GM08714 (cell line): Measurements from ENCODE around the gene TMEM235.
"Not testable (repeated sequence)": the region's sequence is repeated elsewhere in the genome, so short reads cannot be mapped to it uniquely, and the experiment has no call there.

Experiments used
- H3K4me3 ChIP-seq: fragments of 200-500 bp; sonication (Bioruptor generic); 2 replicates; pipeline ENCODE4 v1.5.1; 2014; ENCODE audit warnings: mild to moderate bottlenecking, low read length, inconsistent platforms
- ZNF274 ChIP-seq: IDR thresholded peaks from 2 replicates; pipeline ENCODE4 v1.6.1; 2012; ENCODE audit warnings: mild to moderate bottlenecking, low read depth, low read length

Gene TMEM235

DNA sequence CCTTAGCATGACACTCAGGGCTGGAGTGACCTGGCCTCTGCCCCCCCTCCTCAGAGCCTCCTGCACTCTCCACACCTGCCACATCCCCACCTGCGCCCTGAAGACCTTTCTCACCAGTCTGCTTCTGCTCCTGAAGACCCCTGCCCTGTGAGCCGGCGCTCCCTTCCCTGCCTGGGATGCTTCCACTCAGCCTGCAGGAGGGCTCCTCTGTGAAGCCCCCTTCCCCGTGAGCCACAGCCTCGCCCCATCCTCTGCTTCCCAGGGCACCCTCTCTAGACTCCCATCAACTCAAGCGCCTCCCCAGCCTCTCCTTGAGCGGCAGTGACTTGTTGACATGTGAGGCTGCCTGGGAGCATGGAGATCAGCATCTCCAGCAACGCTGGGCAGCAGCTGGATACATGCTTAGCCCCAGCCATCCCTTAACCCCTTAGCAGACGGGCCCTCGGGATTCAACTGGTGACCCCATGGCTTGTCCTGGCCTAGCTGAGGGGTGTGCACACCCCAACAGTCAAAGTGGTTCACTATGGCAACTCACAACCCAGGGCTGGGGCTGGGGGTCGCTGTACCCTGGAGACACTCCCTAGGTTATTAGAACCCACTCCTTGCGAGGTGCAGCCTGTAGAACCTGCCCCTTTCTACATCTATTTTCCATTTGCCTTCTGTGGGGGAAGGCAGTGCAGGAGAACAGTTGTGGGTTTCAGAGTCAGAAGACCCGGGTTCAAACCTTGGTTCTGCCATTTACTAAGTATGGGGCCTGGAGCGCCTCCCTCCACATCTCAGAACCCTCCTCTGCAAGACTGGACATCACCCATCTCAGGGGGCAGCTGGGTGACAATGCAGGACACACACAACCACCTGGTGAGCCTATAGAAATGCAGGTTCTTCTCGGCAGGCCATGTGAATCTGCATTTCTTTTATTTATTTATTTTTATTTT, 21.5 kb downstream of the TMEM235 start:
- no peak for TF ChIP-seq ZNF274
- H3K4me3 ChIP-seq: no peak overlapping the region

DNA sequence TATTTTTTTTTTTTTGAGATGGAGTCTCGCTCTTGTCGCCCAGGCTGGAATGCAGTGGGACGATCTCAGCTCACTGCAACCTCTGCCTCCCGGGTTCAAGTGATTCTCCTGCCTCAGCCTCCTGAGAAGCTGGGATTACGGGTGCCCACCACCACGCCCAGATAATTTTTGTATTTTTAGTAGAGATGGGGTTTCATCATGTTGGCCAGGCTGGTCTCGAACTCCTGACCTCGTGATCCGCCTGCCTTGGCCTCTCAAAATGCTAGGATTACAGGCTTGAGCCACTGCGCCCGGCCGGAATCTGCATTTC, 22.2 kb downstream of the TMEM235 start:
- not testable (repeated sequence) for H3K4me3 ChIP-seq

DNA sequence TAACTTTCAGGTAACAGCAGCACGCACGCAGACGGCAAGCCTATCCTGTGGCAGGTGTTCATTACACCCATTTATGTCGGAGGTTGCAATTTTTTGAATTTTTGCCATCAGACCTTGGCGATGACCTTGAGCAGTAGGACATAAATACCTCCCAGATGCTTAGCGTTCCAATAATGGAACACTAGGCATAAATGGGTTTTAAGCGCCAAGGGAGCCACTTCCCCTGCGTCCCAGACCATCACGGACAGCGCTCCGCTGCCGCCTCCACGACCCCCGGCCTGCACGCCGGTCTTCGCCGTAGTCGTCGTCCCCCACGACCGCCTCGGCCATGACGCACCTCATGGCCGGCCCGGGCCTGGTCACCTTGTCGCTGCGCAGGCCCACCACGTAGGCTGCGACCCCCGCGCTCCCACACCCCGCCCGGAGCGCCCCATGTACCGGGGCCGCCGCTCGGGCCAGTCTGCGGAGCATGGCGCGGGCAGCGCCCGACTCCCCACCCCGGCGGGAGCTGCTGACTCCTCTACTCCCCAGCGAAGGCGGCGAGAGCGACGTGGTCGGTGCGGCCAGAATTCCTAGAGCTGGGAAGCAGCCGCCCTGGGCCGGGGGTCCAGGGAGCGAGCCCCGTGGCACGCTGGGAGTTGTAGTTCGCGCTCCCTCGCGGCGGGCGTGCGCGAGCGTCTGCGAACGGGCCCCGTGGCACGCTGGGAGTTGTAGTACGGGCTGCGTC, 22.7 kb downstream of the TMEM235 start:
- no peak for TF ChIP-seq ZNF274
- peak overlapping the region; percentile 76 for H3K4me3 ChIP-seq

DNA sequence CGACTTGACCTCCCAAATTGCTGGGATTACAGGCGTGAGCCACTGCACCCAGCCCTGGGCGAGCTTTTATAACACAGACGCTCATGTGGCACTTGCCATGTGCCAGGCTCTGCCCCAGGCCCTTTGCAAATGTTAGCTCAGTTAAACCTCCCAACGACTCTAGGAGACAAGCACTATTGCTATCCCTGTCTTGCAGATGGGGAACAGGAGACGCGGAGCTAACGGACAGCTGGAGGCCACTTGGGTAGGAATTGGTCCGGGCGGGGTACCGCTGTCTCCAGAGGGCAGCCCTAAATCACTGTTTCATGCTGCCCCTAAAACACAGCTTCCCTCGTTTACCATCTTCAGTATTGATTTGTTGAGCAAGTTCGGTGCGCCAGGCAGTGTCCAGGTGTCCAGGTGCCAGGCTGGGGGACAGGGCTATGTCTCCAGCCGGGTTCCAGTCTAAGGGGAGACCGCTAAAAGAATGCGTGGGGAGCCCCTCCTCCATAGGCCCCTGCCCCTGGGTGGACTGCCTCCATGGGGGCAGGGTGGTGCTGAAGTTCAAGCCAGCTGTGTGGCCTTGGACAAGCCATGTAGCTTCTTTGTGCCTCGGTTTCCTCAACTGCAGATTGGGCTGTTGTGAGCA, 23.7 kb downstream of the TMEM235 start:
- TF ChIP-seq ZNF274: no peak
- no peak overlapping the region for H3K4me3 ChIP-seq

DNA sequence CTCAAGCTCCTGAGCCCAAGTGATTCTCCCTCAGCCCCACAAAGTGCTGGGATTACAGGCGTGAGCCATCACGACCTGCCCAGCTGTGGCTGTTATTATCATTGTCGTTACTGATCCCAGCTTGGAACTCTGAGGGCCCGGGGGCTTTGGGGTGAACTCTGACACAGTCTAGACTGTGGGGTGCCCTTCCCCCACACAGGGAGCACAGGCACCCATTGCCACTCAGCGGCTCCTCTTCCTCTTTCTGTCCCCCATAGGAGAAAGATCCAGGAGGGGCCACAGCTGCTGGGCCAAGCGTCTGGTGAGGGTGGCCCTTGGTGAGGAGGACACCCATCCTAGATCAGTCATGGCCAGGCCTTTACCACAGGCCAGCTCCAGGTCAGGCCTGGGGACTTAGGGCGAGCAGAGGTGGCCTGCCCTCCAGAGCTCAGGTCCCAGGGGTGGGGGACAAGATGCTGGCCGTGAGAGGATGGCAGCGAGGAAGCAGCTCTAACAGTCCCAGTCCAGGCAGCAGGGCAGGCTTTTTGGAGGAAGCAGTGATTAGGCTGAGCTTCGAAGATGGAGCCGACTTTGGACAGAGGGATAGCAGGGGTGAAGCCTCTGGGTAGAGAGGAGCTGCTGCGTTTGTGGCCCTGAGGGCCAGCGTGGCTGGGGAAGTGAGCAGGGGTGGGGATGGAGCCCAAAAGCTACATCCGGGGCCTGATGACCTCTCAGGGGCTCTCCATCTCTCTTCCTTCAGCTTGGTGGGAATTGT, 24.7 kb downstream of the TMEM235 start:
- no peak for TF ChIP-seq ZNF274
- no peak overlapping the region for H3K4me3 ChIP-seq

DNA sequence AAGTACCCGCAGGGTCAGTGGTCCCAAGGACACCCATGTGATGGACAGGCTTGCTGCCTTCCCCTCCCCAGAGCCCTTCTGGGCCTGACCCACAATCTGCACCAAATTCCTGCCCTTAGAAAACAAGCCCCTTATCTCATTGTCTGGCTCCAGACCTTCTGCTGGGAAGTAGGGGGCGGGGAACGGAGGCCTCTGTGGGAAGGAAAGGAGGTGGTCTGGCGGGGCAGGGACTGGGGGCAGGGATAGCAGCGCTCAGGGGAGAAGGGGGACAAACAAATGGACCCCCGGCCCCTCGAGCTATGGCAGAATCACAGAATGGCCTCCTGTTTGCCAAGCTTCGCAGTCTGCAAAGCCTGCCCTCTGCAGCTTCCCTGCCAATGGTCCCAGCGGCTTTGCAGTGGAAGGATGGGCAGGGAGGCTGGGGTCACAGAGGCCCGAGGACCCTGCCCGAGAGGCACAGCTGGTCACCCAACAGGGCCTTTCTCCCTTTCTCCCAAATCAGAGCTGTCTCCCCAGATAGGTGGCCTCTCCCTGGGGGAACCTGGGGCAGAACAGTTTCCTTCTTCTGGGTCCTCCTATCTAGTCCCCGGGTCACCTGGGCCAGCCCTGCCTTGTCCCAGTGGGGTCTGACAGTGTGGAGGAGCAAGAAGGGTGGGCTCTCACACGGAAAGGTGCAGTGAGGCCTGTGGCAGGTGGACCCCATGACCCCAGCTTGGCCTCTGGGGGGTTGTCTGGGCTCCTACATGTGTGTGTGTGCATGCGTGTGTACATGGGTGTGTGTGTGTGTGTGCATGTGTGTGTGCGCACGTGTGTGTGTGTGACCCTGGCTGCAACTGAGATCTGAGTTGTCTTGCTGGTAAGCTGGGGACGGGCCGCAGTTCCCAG, 25.5 kb downstream of the TMEM235 start:
- TF ChIP-seq ZNF274: no peak
- no peak overlapping the region for H3K4me3 ChIP-seq

DNA sequence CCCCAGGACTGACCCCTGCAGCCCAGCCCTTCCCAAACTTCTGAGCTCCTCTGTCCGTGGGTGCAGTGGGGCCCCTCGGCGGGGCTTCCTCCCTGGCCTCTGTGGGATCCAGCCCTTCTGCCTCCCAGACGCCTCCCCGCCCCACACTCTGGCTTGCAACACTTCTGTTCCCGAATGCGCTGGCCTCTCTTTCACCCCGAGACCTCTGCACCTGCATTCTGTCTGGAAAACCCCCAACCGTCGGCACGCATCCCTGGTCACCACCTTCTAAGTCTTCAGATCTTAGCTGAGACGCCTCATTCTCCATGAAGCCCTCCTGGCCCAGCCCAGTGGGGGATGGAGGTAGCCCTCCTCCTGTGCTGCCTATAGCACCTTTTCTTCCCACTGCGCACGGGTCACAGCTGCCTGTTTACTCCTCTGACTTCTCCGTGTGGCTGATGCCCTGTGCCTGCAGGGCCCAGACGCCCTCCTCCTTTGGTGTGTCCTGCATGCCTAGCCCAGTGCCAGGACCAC, 26.4 kb downstream of the TMEM235 start:
- no peak overlapping the region for H3K4me3 ChIP-seq
- no peak for TF ChIP-seq ZNF274

DNA sequence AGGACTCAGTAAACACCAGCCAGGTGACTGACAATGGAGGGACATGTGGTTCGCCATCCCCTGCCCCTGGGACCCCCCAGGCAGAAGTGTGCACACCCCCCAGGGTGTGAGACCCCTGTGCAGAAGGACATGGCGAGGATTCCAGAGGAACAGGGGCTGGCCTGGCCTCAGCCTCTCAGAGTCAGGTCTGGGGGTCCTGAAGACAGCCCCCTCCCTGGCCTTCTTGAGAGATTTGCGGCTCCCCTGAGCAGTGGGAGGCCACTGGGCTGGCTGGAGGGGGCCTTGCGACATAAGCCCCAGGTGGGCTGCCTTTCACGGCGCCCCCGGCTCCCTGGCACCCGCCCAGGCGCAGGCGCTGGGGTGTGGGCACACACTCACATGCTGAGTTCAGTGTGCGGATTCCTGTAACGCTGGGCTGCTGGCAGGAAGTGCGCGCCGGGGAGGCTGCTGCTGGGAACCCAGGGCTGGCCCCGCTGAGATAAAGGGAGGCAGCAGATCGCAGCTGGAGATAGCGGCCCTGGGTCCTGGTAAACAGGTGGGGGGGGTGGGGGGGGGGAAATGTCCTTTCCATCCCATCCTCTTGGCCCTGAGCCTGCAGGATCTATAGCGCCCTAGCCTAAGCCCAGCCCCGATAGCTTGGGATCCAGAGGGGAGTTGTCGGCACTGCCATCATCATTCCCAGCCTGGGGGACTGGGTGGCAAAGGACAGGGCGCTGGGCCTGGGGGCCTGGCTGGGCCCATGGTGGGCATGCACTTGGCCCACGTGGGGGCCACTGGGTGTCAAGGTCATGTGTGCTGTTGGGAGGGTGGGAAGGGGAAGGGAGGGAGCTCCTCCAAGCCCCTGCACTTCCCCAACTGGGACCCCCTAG, 27.1 kb downstream of the TMEM235 start:
- H3K4me3 ChIP-seq: no peak overlapping the region
- no peak for TF ChIP-seq ZNF274

DNA sequence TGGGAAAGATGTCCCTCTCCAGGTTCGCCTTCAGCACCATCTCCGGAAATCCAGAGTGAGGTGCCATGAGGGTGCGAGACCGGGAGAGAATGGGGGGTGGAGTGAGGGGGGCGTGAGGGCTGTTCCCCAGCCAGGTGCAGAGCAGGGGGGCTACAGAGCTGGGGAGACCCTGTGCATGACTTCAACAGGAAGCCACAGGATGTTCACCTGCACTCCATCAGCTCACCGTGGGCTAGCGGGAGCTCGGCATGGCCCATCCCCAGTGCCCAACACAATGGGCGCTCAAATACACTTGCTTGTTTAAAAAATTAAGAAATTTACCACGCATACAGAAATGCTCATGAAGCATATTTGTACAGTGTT, 27.7 kb downstream of the TMEM235 start:
- no peak overlapping the region for H3K4me3 ChIP-seq
- TF ChIP-seq ZNF274: no peak

DNA sequence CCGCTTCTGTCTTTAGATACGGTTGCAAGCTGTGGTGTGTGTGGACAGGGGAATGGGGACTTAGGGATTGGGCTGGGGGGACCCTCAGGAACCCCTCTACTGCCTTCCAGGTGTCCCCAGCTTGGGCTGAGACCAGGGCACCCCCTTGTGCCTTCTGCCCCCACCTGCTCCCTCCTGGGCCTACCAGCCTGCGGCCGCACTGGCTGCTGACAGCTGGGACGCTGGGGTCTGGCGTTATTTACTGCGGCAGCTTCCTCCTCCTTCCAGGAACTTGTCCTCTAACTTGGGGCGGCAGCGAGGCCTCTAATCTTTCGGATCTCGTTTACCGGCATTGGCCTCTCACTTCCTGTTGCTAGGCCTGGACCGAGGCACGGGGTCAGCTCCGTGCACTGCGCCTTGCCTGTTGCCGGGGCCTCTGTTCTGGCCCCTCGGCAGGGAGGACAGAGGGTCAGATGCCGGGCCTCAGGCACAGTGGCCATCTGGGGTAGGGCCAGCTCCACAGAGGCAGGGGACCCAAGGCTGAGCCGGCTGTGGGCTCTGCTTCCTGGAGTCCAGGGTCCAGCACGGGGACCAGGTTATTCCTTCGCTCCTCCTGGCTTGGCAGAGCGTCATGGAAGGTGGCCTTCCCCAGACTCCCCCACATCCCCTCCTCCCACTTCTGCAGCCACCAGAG, 31.8 kb downstream of the TMEM235 start:
- no peak for TF ChIP-seq ZNF274
- H3K4me3 ChIP-seq: no peak overlapping the region

DNA sequence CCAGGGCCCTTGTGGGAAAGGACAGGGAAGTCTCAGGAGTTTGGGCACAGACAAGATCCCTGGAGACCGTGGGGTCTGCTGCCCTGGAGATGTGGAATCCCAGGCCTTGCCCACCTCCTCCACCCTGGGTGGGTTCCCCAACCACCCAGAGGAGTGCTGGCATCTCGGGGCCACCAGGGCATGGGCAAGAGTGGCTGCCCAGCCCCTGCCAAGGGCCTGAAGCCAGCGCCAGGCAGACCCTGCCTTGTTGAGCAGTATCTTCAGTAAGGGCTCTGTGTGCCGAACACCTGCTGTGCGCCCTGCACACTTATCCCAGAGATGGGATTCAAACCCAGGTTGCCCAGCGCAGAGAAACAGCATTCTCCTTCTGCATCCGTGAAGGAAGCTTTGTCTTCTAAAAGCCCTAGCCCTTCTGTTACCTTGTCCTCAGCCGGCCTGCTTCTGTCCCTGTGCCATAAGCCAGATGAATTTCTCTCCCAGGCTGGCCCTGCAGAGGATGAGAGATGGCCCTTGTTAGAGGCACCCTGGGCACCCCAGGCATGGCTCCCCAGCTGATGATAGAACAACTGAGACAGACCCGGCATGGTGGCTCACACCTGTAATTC, 32.4 kb downstream of the TMEM235 start:
- no peak overlapping the region for H3K4me3 ChIP-seq
- no peak for TF ChIP-seq ZNF274
